GM19467 (cell line): ENCODE results near the gene ST7.

Experiments used
- ATAC-seq: cut with Tn5 transposase; IDR thresholded peaks from one replicate; pipeline ENCODE4 v1.9.1; 2021; ENCODE audit warnings: mild to moderate bottlenecking, moderate library complexity; ENCODE audit not compliant: unreplicated experiment

Gene ST7

DNA sequence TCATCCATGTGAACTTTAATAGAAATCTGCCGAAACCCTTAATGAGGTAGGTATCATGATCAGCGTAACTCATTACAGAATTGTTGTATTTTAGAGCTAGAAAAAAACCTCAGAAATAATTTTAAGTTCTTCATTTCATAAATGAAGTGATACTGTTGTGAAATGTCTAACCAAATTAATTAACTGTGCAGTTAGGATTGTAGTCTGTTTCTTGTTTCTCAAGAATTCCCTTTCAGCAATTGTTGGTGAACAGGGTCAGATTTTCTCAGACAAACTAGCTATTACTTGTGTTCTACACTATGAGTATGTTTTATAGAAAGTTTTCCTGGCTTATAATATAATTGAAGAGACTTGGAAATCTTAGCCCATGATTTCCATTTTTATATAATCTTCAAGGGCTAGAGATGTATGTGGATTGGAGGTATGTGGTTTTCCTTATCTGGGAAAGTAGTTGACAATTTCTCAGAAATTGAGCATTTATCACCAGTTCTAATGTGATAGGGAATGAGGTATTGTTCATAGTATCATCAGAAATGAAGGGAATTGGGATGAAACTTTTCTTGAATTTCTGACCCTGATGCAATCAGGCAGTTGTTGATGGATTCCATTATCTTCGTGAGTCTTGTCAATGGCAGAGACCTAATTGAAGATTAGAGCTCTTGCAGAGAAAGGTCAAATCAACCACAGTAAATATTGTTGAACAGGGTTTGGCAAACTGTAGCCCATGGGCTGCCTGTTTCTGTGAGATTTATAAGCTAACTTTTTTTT is 55.0 kb downstream of the ST7 start:
- ATAC-seq = no peak

DNA sequence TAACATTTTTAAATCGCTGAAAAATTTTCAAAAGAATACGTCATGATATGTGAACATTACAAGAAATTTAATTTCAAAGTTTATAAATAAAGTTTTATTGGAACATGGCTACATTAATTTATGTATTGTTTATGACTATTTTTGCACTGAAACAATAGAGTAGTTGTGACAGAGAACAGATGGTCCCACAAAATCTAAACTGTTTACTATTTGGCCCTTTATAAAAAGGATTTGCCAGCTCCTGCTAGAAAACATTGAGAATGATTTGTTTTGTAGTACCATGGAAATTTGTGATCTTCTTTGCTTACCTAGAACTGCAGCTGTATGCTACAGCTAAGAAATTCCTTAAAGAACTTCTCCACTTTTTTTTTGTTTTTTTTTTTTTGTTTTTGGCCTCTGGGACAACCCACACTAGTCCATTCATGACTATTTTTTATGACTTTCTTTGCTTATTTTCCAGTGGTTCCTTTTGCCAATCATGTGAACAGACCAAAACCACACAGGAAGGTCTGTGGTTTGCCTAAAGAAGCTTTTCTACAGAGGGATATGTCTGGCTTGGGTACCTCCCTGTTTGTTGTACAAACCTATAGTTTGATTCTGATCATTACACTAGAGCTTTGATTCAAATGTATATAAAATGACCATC is 55.7 kb downstream of the ST7 start:
- no peak for ATAC-seq

DNA sequence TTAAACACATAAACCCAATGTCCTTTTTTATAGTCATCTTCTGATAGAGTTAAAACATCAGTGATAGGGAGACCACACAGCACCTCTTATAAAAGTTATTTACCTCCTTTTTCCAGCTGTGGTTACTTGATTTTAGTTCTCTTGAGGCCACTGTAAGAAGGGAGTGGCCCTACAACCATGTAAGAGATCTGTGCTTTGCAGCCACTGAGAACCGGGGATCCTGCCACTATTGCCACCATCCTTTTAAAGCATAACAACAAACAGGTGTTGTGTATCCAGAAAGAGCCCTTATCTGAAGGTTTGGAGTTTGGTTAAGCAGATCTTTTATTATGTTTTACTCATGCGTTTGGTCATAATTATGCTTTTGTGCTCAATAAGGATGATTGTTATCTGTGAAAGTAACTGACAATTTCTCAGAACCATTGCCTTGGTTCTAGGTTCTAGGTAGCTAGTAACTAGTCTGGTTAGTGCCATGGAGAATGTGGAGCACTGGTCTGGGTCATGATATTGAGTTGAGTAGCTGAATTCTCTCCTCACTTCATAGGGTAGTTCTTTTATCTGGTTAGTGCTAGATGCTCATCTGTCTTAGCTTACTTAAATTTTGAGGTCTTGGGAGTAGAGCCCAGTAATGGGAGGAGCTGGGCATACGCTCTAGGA is 56.5 kb downstream of the ST7 start:
- ATAC-seq = no peak

DNA sequence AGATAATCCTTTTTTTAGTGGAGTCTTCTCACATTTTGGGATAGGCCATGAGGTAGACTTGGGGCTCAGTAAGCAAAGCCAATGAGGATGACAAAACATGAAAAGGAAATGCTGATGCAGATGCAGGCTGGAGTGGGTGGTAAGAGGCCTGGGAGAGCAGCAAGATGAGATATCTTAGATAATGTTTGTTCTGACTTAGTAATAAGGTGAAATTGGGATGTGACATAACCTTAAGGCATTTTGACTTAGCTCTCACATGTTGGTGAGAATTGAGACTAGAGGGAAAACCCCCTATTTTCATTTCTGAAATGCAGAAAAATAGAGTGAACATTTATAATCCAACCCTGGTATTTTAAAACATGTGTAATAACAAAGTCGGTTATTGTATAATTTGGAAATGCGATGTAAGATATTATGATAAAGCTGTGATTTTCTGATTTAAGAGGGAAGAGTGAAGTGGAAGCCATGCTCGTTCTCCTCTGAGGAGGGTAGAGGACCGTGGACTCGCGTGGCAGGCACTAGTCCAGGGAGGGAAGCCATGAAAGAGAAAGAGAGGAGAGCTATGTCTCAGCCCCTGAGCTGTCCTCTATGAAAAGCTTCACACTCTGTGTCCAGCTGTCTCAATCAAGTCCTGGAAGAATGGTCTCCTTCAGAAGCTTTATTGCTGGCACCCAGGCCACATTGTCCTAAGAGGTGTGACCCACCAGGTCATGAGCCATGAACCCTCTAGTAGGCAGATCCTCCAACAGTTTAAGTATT is 57.3 kb downstream of the ST7 start:
- no peak for ATAC-seq

DNA sequence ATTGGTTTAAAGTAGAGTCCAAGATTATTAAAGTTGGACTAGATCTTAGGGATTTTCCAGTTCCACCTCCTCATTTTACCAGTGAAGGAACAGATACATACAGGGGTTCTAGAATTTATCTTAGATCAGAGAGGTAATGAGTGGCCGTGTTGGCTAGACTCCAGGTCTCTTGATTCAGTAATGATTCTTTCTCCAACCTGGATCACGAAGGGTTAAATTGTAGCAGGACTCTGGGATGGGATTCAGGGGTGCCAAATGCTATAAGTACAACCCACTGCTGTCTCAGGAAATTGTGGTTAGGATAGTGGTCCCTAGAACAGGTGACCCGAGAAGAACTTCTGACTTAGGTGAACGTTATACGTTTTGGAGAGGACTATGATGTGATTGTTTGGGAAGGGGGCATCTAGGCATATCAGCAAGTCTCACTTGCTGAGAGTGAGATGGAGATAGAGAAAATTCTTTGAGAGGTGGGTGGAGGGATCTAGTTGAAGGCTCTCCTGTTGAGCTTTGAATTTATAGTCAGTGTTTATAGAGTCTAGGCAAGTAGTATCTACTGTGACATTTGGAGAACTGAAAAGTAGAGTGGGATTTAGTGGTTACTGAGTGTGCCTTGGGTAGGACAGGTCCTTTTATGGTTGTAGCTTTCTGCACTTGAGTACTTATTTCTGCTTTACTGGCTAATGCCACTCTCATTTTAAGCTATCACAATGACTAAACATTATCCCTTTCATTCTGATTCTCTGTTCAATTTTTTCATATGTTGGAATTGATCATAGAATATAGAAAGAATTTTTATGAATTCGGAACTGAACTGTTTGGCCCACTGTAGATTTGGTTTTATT is 58.3 kb downstream of the ST7 start:
- peak; percentile 80 for ATAC-seq

DNA sequence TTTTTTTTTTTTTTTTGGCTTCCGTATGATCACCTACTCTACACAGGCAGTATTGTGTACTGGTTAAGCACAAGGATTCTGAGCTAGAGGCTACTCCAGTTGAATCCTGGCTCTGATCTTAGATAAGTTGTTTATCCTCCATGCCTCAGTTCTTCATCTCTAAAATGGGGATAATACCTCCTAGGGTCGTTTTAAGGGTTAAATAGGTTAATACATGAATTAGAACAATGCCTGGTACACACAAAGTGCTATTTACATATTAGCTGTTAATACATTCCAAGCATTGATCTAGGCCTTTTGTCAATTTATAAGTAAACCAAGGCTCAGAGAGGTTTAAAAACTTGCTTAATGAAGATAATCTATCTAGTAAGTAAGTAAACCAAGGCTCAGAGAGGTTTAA is 59.0 kb downstream of the ST7 start:
- peak; percentile 2 for ATAC-seq

DNA sequence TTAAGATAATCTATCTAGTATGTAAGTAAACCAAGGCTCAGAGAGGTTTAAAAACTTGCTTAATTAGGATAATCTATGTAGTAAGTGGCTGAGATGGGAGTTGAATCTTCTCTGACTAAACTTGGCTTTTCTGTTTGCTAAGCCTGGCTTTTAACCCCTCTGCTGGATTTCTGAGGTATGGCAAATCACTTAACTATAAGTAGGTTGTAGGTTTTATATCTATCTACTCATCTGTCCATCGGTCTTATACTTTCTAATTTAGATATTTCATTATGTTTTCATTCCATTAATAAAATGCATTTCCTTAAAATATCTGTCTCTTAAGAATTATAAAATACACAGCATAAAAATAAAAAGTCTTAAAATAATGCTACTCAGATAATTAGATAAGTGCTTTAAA is 59.4 kb downstream of the ST7 start:
- no peak for ATAC-seq

DNA sequence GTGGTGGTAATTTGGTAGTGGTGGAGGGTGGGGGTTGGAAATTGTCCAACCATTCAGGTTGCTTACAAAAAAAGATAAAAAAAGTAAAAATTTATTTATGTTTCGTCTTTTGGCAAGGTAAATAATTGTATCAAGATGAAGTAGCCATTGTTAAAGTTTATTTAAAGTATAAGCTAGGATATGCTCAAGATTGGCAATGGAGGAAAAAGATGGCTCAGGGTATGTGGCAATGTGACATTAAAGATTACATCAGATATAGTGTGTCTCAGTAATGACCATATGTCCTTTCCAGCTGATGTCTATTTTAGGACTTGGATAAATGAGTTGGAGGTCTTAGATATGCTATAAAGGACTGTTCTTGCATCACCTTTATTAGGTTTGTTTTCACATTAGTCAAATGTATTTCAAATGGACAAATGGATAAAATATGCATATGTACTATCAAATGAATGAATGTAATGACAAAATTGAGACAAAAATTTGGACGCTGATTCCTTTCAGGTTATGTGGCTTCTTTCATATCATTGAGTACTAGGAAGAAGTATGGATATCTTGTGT is 60.9 kb downstream of the ST7 start:
- ATAC-seq = no peak

DNA sequence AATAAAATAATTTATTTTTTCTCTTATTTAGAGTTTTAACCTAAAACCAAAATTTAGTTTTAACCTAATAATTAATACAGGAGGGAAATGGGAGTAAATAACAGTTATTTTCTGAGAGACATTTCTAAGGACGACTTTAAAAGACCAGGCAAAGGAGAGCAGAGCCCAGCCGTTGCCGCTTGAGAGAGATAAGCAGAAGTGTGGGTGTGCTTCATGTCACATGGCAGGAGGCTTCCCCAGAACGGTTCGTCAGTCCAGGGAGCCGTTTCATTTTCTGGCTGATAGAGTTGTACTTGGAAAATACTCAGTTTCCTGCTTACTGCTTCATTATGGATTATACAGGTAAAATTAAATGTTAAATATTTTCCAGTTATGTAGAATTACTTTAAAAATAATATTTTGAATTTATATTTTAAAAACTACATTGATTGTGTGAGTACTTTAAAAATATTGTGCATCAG is 61.4 kb downstream of the ST7 start:
- ATAC-seq = no peak

DNA sequence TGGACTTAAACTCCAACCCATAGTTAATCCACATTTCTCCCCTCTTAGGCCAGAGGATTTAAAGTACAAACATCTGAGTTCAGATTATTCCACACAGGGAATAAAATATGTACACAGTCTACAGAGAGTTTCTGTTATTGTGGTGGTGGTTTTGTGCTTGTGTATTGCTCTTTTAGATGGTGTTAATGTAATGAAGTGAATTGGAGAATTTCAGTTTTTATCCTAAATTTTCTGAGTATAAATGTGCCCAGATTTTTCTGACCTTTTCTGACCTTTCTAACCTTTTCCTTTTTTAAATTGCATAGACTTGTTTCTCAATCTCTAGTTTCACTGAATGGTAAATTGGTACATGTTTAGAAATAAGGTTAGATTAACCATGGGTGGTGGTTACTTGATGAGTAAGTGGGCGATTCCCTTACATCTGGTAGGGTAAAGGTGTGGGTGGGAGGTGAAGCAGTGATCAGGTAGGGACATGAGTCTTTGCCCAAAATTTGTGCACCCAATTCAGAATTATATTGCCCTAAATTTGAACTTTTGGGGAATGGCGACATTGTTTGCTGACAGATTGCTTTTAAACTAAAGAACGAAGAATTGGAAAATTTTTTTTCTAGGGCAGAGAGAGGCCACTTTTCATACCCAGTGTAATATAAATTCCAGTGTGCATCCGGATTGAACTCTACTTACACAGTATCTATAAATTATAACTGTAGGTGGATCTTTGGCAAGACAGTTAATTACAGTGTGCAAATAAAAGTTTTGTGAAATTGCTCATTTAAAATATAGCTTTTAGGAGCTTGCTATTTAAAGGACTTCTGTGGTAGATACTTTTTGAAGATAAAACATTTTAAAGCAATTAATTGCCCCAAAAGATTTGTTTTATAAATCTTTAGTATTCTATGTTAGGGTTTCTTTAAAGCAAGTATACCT is 62.2 kb downstream of the ST7 start:
- no peak for ATAC-seq

DNA sequence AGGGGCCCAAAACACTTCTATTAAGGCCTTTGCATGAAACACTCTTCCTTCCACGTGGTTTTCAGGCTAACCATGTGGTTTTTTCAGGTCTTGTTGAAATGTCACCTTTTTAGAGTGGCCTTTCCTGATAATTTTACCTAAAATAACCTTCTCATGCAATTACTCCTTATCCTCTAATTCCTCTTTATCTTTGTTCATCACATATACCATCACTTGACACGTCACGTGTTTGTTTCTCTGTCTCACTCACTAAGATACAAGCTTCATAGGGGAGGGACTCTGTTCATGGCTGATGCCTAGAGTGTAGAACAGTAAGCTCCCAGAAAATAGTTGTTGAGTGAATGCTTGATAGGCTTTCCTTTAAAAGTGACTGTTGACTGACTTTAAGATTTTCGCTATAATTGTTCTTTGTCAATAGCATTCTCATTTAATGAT is 63.7 kb downstream of the ST7 start:
- no peak for ATAC-seq

DNA sequence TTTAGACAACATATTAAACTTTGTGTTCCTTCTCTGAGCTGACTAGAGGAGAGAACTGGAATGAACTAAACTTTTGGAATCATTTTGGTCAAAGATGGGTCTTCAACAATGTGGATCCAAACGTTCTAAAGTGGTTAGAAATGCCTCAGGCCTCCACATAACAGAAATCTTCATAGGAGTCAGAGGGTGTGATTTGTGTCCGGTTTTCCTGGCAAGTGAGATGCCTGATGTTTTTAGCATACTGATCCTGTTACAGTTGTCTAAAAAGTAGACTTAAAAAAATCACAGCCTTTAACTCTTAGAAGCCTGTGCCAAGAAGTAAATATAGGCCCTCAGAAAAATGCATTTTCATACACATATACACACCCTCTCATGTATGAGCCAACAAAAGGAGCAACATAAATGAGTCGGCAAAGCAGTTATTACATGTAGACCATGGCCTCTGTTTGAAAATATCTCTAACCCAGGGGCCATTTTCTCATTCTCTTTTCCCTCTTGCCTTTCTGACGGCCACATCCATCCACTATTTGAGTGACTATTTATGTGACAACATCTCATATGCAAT is 64.5 kb downstream of the ST7 start:
- ATAC-seq = no peak

DNA sequence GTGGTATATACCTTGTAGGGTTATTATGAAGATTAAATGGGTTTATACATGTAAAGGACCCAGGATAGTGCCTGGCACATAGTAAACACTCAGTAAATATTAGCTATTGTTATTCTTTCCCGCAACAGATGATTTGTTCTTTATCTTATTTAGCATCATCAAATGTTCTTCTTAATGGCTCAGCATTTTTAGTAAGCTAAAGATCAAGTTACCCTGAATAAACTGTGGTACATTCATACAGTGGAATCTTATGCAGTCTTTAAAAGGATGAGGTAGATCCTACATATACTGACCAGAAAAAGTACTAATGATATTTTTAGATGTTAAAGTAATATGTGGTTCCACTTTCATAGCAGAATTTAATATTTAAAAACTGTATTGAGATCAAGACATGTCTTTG is 65.4 kb downstream of the ST7 start:
- ATAC-seq = no peak

DNA sequence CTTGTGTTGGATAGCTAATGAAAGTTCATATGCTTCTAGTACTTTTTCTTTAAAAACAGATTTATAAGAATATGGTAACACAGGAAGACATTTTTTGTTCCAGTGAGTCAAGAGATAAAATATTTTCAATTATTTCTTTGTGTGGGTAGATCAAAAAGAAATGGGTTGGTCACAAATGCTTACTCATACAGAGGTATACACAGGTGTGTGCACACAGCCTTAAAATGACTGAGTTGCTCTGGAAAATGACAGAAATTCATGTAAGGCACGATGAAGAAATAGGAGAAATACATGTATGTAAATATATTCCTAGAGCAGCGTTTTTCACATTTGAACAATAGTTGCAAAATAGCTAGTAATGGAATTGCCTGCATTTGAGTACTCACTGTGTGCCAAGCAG is 66.0 kb downstream of the ST7 start:
- no peak for ATAC-seq

DNA sequence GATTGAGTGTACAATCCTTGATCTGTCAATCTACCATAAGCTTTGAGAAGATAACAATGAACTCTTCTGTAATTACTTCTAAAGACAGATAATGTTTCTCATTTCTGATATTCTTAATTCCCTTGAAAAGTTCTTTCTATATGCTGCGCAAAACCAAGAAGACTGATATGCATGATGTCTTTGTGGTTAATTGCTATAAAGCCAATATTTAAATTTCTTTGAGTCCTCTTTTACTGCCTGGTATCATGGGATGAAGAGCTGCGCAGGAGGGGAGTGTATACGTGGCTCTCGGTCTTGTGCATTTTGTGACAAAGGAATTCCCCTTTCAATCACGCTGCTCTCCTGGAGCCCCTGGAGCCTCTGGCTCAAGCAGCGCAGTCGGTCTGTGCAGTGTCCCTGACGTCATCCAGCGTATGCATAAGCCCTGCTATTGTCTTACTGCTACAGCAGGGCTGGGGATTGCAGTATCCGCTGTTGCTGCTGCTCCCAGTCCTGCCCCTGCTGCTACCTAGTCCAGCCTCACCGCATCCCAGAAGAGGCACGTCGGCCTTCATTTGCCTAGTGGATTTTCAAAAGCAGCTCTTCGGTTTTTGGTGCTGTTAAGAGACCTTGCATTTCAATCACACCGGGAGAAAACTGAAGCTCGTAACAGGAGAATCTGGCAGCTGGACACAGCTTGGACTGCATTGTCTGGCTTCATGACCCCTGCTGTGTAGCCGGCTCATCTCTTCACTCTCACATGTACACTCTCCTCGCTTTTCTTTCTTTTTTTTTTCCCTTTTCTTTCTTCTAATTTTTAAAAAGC is 66.7 kb downstream of the ST7 start:
- no peak for ATAC-seq

DNA sequence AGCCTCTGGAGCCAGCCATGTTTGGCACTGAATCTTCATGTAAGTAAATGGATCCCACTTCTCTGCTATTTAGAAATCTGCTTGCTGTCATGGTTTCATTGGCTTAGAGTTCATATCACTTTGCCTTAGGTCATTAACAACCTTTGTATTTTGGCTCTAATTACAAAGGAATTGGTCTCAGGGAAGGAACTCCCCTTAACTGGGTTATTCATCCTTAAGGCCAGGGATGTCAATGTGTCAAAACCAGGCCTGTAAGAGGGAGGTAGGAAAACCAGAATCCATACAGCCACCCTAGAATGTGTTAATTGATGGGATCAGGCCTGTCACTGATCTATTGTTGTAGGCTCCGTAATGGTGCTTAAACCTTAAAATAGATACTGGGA is 67.3 kb downstream of the ST7 start:
- no peak for ATAC-seq

DNA sequence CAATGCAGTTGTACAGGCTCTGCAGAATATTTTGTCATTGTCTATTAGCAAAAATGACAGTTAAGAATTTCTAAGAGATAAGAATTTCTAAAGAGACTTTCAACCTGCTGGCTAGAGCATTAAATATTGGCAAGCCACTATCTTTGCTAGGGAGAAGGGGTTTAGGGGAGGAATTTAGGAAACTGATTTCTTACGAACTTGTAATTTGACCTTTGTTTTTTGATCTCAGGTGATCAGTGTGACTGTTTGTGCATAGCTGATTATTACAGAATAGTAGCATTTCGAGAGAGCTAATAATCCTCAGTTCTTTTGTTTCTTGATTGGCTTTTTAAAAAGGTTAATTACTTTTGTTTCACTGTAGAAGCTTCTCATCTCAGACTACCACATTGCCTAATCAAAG is 68.1 kb downstream of the ST7 start:
- no peak for ATAC-seq

DNA sequence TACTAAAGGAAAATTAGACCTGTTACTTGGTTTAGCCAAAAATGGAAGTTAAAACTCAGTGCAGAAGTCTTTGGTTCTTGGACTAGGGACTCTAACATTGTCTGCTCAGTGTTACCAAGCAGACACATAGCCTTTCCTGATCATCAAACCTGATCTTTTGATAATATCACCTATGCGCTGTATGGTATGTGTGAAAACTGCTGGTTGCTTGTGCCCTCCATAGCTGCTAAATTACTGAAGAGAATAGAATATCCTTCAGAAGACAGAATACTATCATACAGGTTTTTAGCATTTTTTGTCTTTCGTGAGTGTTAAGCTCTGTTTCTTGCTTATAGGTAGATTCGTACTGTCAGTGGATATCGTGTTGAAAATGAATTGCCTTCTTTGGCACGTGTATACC is 68.7 kb downstream of the ST7 start:
- no peak for ATAC-seq
